HG03565 (cell line): ENCODE results near the gene PIH1D1.

Source experiments
- ATAC-seq: cut with Tn5 transposase; IDR thresholded peaks from one replicate; pipeline ENCODE4 v1.9.1; 2021; ENCODE audit warnings: mild to moderate bottlenecking, moderate library complexity; ENCODE audit not compliant: unreplicated experiment

Gene PIH1D1

DNA sequence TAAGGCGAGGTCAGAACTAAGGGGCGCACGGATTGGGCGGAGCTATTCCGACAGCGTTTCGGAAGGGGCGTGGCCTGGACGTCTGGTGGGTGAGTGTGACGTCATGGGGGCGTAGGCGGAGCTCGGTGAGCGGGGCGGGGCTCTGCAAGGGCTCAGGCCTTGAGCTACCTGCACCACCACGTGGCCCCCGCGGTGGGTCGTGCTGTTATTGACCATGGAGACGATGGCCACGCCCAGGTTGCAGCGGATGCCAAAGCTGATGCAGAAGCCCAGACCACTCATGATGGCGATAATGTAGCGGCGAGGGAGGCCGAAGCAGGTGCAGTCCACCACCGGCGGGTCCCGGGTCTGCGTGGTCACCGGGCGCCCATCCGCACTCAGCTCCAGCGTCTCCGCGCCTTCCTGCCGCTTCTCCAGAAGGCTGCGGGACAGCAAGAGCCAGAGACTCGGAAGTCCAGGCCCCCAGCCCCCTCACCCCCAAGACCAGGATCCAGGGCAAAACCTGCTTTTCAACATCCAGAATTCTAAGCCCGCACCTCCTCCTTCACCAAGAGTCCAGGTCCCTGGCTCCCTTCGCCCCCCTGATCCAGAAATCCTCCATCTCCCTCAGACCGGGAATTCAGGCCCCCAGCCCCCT, 15.1 kb downstream of the PIH1D1 start:
- no peak for ATAC-seq

DNA sequence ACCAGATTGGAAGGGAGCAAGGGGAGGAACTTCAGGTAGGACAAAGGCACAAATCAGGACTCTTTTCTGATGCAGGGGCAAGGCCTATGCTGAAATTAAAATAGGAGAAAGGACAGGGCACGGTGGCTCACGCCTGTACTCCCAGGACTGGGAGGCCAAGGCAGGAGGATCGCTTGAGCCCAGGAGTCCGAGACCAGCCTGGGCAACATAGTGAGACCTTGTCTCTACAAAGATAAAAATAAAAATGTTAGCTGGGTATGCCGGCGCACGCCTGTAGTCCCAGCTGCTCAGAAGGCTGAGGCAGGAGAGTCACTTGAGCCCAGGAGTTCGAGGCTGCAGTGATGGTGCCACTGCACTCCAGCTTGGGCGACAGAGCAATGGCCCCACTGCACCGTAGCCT, 15.9 kb downstream of the PIH1D1 start:
- no peak for ATAC-seq

DNA sequence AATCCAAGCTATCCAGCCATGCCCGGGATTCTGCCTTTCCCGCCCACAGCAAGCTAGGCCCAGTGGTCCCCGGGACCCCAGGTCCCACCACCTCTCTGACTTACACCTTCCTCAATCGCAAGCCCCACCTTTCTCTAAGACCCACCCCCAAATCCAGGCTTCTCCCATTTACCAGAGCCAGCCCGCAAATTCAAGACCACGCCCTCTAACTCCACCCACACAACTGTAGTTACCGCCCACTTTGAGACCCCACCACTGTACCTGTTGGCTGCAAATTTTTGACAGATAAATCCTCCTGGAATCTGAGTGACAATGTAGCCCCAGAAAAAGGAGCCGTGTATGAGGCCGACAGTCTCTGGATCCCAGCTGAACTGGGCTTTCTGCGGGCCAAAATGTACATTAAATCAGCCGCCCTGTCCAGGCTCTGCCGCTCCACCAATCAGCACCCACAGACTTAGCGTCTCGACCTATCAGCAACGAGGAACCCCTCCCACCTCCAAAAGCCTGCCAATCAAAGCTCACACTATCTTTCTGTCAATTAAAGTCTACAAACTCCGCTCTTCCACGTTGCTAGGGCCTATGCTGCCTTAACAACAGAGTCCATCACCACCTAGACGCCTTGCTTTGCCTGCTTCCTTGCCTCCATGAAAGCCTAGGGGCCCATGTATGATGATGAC, 16.6 kb downstream of the PIH1D1 start:
- no peak for ATAC-seq

GRCh38 chr19:49433240-49433901, 18.2 kb downstream of the PIH1D1 start:
- ATAC-seq, result no peak

DNA sequence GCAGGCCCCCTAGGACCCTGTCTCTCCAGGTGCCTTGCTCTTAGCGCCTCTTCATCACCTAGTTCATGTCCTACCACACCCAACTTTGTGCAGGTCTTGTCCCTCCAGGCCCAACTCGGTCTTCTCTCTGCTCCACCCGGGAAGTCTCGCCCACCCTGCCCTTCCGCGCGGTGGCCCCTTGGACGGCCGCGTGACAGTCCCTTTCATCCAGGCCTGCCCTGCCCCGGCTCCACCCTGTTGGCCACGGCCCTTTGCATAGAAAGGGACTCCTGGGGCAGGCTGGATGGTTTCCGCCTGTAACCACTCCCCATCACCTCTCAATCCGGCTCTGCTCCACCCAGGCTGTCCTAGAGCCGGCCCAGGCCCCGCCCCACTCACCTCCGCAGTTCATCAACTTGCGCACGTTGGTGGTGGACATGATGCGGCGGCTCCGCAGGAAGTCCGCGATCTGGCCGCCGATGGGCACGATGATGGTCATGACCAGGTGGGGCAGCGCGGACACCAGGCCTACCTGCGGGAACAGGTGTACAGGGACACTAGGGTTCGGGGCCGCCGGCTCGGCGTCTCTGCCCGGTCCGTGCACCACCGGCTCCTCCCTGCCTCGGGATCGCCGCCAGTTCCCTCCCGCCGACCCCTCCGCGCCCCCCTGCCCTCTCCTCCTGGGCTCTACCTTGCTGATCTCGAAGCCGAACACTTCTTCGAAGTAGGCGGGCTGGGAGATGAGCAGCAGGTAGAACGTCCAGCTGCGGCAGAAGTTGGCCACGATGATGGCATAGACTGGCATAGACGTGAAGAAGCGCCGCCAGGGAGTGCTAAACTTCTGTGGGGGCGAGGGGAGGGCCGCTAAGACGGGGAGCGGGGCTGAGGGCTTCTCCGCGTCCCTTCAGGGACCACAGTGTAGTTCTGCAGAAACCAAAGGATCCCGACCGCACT, 19.2 kb downstream of the PIH1D1 start:
- no peak for ATAC-seq

GRCh38 chr19:49431330-49431749, 20.3 kb downstream of the PIH1D1 start:
- no peak for ATAC-seq

DNA sequence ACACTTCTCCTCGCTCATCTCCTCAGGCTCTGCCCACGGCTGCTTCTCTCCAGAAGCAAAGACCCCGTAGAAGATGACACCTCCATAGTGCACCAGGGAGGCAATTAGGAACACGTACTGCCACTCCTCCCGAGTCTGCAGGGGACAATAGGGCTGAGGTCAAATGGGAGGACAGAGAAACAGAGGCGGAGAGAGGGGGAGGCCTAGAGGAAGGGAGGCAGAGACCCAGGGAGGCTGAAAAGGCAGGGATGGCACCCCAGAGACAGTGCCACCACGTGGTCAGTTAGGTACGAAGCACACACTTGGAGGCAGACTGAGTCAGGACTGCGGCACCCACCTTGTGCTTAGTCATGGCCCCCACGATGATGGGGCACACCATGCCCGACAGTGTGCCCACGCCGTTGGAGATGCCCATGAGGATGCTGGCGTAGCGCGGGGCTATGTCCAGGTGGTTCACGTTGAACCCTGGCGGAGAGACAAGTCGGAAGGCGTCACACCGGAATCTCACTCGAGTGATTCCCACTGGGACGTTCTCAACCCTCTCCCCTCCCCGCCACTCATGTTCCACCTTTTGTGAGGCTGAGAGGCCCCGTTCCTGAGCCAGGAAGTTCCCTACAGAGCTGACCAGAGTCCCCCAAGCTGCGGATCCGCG, 20.8 kb downstream of the PIH1D1 start:
- no peak for ATAC-seq

DNA sequence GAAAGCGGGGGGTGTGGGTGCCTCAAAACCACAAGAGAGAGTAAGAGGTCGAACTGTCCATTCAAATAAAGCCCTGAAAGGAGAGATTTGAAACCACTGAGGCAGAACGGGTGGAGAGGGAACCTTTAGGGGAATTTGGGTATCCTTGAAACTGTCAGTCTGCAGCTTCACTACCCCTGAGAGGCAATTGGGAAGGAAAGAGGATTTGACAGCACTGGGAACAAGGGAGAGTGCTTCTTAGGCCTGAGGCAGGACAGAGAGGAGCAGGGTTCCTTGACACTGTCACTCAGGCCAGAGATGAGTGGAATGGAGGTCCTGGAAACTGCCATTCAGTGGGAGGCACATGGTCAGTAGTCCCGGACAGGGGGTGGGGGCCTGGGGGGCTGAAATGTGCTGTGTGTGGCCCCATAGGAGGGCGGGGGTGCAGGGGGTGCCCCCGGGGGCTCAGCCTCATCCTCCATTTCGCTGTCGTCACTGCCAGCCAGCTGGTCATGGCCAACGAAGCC, 21.4 kb downstream of the PIH1D1 start:
- ATAC-seq, result no peak

DNA sequence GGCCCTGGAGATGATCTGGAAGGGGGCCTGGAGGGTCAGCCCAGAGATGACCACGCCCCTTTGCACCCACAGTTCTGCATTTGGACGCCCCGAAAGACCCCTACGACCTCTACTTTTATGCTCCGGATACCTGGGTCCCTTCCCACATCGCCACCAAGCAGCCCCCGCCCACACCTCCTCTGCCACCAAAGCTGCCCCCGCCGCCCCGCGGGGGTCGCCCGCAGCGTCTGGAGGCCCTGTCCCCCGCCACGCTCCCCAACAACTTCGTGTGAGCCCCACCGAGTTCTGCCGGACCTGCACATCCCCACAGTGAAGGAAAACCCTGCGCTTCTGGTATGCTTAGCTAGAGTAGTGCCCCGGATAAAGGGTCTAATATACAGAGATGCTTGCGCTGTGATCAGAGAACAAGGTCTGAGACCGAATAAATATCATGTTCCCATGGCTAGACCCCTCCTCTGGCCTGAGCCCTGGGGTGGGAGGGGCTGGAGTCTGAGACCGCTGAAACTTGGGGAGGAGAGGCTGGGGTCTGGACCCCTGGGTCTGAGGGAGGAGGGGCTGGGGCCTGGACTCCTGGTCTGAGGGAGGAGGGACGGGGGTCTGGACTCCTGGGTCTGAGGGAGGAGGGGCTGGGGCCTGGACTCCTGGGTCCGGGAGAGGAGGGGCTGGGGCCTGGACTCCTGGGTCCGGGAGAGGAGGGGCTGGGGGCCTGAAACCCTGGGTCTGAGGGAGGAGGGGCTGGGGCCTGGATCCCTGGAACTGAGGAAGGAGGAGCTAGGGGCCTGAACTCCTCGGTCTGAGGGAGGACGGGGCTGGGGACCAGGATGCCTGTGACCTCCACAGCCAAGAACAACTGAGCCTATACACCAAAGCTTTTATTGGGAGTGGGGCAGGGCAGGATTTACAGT, 22.8 kb downstream of the PIH1D1 start:
- no peak for ATAC-seq

DNA sequence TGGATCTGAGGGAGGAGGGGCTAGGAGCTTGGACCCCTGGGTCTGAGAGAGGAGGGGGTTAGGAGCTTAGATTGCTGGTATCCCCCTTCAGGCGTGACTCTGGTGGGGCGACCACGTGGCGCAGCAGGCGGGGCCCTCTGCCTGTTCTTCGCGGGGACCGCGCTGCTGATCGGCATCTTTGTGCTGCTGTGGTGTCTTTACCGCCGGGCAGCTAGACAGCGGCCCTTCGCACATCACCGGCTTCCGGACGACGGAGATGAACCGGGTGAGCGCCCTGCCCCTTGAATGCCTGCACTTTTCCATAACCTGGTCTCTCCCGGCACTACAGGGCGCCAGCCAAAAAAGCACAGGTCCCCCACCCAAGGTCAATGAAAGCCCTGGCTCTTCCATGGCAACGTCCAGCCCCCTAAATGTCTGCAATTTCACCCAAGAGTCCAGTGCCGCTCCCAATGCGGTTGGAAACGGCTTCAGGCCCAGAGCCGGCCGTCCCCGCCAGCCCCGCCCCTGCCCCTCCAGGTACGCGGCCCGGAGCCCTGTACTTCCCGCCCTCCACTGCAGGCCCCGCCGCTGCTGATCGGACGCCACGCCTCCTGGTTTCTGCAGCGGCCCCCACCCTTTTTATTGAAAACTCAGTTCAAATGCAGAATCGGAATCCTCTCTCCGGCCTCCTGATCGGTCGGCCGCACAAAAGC, 23.6 kb downstream of the PIH1D1 start:
- no peak for ATAC-seq

- ATAC-seq, result no peak
These were observed 24.3 kb downstream of the PIH1D1 start for GRCh38 chr19:49427339-49427738.

GRCh38 chr19:49425922-49426592, 25.6 kb downstream of the PIH1D1 start:
- no peak for ATAC-seq

DNA sequence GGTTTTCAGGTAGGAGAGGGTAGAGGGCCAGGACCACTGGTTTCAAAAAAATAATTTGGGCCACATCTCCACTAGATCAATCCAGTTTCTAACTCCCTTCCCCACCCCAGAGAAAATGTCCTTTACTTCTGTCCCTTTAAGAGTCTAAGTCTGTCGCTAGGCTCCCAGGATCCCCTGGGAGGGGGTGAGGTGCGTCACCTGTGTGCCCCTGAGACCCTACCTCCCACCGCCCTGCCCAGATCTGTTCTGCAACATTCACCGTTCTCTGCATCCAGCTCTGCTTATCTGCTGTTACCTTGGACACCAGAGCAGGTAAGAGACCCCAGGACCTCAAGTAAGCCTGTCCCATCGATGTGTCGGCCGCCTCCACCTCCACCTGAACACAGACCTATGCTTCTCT, 26.4 kb downstream of the PIH1D1 start, which contains the start of gene GFY:
GFY (plus strand) TSS at position 211 of the 400 bp plus-strand sequence. CDS start 1,043 bp downstream, outside the sequence.
- ATAC-seq, result no peak

DNA sequence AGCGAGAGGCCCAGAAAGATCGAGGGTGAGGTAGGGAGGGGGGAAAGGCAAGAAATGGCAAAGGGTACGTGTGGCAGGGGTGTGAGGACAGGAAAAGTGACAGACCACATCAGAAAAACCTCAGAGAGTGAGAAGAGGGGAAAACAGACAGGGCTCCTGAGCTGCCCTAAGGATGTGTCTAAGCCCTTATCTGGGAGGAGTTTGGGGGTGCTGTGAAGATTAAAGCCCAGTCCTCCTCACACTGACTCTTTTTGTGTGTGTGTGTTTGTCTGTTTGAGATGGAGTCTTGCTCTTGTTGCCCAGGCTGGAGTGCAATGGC, 27.7 kb downstream of the PIH1D1 start:
- no peak for ATAC-seq

DNA sequence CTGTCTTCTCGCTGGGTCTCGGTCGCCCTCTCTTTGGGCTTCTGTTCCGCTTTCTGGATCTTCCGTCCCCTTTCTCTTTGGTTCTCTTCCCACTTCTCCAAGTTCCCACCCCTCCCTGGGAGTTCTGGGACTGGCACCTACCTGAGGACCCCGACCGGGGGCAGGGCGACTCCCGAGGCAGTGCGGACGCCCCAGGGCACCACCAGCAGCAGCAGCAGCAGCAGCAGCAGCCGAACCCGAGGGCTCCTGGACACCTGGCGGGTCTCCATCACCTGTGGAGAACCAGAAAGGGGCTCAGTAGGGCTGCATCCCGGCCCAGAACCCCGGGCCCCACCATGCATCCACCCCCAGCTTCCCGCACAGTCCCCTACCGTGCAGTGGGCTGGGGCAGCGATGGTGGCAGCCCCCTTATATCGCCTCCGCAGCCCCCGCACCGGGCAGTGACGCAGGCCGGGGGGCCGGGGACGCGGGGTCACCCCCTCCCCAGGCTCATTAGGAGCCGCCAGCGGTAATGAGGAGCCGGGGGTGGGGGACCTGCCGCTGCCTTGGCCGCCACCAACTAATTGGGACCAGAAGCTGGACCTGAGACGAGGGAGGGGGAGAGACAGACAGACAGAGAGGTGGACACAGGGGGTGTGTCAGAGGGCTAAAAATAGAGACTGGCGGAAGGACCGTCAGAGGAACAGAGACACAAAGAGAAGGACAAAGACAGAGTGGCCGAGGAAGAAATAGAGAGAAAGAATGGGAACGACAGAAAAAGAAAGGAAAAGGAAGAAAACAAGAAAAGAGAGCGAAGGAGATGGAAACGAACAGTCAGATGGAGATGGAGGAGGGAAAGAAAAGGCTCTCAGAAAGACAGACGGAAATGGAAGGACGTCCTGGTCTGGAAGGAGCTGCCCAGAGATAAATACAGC, 28.3 kb downstream of the PIH1D1 start, which contains the start of gene PTH2:
PTH2 (minus strand) TSS at position 371 of the 914 bp plus-strand sequence; CDS start at position 269, 102 bp downstream.
- ATAC-seq, result no peak

DNA sequence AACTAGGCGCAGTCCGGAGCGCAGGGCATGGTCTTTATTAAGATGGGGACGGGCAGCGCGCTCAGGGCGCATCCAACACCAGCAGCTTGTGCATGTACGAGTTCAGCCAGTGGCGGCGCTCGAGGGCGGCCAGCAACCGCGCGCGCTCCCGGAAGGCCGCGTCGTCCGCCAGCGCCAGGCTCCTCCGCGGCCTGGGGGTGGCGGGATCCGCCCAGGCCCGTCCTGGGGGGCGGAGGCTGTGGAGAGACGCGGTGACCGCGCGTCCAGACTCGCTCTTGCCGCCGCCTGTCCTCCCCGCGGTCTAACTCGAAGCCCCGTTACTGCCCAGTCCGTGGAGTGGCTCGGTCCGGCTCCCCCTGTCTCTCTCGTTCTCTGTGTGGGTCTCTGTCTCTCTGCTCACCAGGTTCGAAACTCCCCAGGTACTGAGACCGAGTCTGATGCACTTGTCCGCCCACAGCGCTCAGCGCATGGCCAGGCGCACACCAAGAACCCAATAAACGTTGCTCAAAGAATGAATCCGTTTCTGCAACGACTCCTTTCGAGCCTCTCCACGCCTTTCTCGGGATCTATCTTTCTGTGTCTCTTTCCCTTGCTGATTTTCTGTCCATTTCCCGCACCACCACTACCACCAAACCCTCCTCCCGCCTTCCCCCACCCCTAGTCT, 29.1 kb downstream of the PIH1D1 start:
- ATAC-seq, result no peak

GRCh38 chr19:49421878-49422202, 29.8 kb downstream of the PIH1D1 start:
- no peak for ATAC-seq
